Nephron (organoid): Measurements from ENCODE around the gene NAV3.

Source experiments
- H3K27ac Mint-ChIP-seq, 3 experiments: 2 replicates each; pipeline ENCODE4 v1.8.0; 2020; ENCODE audit warnings: mixed read lengths in 3 of 3, mild to moderate bottlenecking in 2 of 3, moderate library complexity in 1 of 3
- H3K27me3 Mint-ChIP-seq: 2 replicates; pipeline ENCODE4 v1.8.0; 2021; ENCODE audit warnings: low read depth, mild to moderate bottlenecking, moderate library complexity, mixed read lengths
- H3K36me3 Mint-ChIP-seq: 2 replicates; pipeline ENCODE4 v1.8.0; 2020; ENCODE audit warnings: low read depth, mixed read lengths
- H3K4me1 Mint-ChIP-seq: 2 replicates; pipeline ENCODE4 v1.8.0; 2020; ENCODE audit warnings: mixed read lengths
- H3K4me3 Mint-ChIP-seq, 3 experiments: 2 replicates each; pipeline ENCODE4 v1.8.0; 2020; ENCODE audit warnings: mild to moderate bottlenecking in 3 of 3, mixed read lengths in 3 of 3, moderate library complexity in 2 of 3
- H3K9me3 Mint-ChIP-seq: 2 replicates; pipeline ENCODE4 v1.8.0; 2020; ENCODE audit warnings: mixed read lengths
- TF ChIP-seq, protein P1 (sequence below), 3 experiments: fragments of 200-600 bp; sonication (generic); IDR thresholded peaks; one replicate each; pipeline ENCODE4 v1.5.0; 2021; ENCODE audit warnings: antibody characterized with exemption in 3 of 3; ENCODE audit not compliant: unreplicated experiment in 3 of 3

Gene NAV3

DNA sequence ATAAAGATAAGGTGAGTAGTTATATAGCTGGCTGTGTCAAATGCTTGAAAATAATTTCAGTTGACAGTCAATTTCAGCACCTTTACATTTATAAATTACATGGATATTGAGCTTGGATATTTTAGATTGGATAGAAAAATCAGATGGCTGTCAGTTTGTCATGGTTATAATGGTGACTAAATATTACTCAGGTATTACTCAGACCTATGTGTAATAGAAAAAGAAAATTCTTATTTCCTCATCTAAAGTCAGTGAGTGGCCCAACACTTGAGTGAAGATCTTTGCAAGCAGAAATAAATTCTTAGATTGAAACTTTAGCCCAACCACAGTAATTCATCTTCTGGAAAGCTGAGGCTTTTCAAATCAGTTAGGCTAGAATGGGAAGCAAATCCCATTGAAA is 354.4 kb downstream of the NAV3 start:
- H3K4me1 Mint-ChIP-seq, result no peaks in the 10 kb centered on the region
- H3K4me3 Mint-ChIP-seq, result no peak overlapping the region
- TF ChIP-seq, protein P1, sequence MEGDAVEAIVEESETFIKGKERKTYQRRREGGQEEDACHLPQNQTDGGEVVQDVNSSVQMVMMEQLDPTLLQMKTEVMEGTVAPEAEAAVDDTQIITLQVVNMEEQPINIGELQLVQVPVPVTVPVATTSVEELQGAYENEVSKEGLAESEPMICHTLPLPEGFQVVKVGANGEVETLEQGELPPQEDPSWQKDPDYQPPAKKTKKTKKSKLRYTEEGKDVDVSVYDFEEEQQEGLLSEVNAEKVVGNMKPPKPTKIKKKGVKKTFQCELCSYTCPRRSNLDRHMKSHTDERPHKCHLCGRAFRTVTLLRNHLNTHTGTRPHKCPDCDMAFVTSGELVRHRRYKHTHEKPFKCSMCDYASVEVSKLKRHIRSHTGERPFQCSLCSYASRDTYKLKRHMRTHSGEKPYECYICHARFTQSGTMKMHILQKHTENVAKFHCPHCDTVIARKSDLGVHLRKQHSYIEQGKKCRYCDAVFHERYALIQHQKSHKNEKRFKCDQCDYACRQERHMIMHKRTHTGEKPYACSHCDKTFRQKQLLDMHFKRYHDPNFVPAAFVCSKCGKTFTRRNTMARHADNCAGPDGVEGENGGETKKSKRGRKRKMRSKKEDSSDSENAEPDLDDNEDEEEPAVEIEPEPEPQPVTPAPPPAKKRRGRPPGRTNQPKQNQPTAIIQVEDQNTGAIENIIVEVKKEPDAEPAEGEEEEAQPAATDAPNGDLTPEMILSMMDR (IDR thresholded peaks at IDR 0.05; ENCODE audit: unreplicated experiment in 3 of 3), result no peak
- H3K27me3 Mint-ChIP-seq, result no peaks in the 10 kb centered on the region
- H3K36me3 Mint-ChIP-seq, result peaks cover 43% of the 10 kb centered on the region
- no peak overlapping the region for H3K27ac Mint-ChIP-seq
- H3K9me3 Mint-ChIP-seq, result no peaks in the 10 kb centered on the region

DNA sequence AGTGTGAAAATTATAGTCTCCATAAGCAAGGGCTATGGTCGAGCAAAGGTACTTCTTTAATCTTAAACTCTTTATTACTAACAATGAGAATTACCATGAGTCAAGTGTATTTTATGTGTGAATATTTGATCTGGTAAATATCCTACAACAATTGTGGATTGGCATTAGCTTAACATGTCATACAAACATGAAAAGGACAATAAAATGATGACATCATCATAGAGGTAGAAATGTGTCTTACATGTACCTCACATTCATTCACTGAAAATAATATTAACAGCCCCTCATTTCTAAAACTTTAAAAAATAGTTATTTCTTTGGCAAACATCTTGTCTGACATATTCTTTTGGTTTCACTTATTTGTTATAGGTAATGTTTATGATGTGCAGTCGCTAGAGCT is 355.0 kb downstream of the NAV3 start:
- TF ChIP-seq, protein P1 (IDR thresholded peaks at IDR 0.05; ENCODE audit: unreplicated experiment in 3 of 3), result no peak
- Mint-ChIP-seq H3K4me1 (no peaks in the 10 kb centered on the region), H3K27me3 (no peaks in the 10 kb centered on the region), H3K27ac (no peak overlapping the region), H3K9me3 (no peaks in the 10 kb centered on the region), H3K36me3 (peaks cover 39% of the 10 kb centered on the region), H3K4me3 (no peak overlapping the region)

DNA sequence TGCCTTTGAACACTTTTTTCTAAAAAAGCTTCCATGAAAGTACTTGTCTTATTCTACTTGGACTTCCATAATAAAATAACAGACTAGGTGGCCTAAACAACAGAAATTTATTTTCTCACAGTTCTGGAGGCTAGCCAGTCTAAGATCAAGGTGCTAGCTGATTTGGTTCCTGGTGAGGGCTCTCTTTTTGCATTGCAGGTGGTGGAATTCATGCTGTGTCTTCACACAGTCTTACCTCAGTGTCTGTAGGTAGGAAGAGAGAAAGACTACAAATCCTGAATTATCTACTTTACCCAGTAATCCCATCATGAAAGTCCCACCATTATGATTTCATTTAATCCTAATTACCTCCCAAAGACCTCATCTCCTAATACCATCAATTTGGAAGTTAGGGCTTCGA is 356.0 kb downstream of the NAV3 start:
- Mint-ChIP-seq H3K27ac (no peak overlapping the region), H3K4me1 (no peaks in the 10 kb centered on the region), H3K4me3 (no peak overlapping the region), H3K36me3 (peaks cover 41% of the 10 kb centered on the region), H3K9me3 (no peaks in the 10 kb centered on the region), H3K27me3 (no peaks in the 10 kb centered on the region)
- TF ChIP-seq, protein P1 (IDR thresholded peaks at IDR 0.05; ENCODE audit: unreplicated experiment in 3 of 3), result no peak

- TF ChIP-seq, protein P1 (IDR thresholded peaks at IDR 0.05; ENCODE audit: unreplicated experiment in 3 of 3), result no peak
Measured at GRCh38 chr12:78187741-78188140, 357.0 kb downstream of the NAV3 start.

GRCh38 chr12:78189656-78190055 is 359.0 kb downstream of the NAV3 start:
- H3K4me1 Mint-ChIP-seq, result peaks cover 17% of the 10 kb centered on the region
- no peaks in the 10 kb centered on the region for H3K27me3 Mint-ChIP-seq
- no peak overlapping the region for H3K27ac Mint-ChIP-seq
- no peak overlapping the region for H3K4me3 Mint-ChIP-seq
- TF ChIP-seq, protein P1 (IDR thresholded peaks at IDR 0.05; ENCODE audit: unreplicated experiment in 3 of 3), result no peak
- no peaks in the 10 kb centered on the region for H3K9me3 Mint-ChIP-seq
- H3K36me3 Mint-ChIP-seq, result peaks cover 35% of the 10 kb centered on the region

More at GRCh38 chr12:78187741-78188140, 357.0 kb downstream of the NAV3 start:
- peaks cover 36% of the 10 kb centered on the region for H3K36me3 Mint-ChIP-seq
- H3K4me1 Mint-ChIP-seq, result peaks cover 1% of the 10 kb centered on the region
- no peak overlapping the region for H3K4me3 Mint-ChIP-seq
- no peaks in the 10 kb centered on the region for H3K9me3 Mint-ChIP-seq
- H3K27me3 Mint-ChIP-seq, result no peaks in the 10 kb centered on the region
- H3K27ac Mint-ChIP-seq, result no peak overlapping the region

DNA sequence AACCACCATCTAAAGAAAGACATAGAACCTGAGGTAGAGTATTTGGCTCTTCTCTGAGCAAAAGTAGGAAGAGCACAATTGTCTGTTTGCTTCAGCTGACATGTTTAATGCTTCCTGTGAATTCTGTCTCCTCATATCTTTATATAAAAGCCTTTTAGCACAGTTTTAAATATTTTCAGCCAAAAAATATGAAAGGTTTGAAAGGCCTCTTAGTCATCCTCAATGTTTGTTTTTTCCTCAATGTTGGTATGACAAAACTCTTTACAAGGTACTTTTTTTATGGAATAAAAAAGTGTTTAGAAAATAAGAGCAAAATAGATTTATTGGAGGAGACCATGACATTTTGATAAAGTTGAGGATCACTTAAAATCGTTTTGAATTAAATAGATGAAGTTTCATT is 360.9 kb downstream of the NAV3 start:
- H3K4me1 Mint-ChIP-seq, result peaks cover 17% of the 10 kb centered on the region
- H3K4me3 Mint-ChIP-seq, result no peak overlapping the region
- H3K27ac Mint-ChIP-seq, result no peak overlapping the region
- no peaks in the 10 kb centered on the region for H3K9me3 Mint-ChIP-seq
- TF ChIP-seq, protein P1 (IDR thresholded peaks at IDR 0.05; ENCODE audit: unreplicated experiment in 3 of 3), result no peak
- H3K36me3 Mint-ChIP-seq, result peaks cover 26% of the 10 kb centered on the region
- no peaks in the 10 kb centered on the region for H3K27me3 Mint-ChIP-seq
